ENCODE results near the gene LGR6.

The LGR6 gene

DNA sequence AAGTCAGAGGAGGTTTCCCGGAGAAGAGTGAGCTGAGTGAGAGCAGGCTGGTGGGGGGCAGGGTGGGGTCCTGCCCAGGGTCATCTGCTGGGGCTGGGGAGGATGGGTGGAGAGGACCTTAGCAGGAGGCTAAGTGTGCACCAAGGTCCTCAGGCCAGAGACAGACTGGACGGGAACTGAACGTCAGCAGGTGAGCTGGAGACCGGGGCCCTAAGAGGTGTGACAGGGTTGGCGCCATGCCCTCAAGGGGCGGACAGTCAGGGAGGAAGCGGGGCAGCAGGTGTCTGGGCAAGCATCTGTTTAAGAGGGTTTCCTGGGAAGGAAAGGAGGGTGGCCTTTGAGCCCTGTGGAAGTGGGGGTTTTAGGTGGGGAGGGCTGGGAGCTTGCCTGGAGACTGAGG is 19.6 kb upstream of the LGR6 start:
- no peak for TF ChIP-seq OSR1 (CRISPR knock-in tag; IDR thresholded peaks at IDR 0.05)
- TF ChIP-seq PPARA (CRISPR knock-in tag; IDR thresholded peaks at IDR 0.05; ENCODE audit: borderline replicate concordance) = no peak
- TF ChIP-seq SNAI2 (CRISPR knock-in tag; IDR thresholded peaks at IDR 0.05) = no peak
- TF ChIP-seq, protein P1, sequence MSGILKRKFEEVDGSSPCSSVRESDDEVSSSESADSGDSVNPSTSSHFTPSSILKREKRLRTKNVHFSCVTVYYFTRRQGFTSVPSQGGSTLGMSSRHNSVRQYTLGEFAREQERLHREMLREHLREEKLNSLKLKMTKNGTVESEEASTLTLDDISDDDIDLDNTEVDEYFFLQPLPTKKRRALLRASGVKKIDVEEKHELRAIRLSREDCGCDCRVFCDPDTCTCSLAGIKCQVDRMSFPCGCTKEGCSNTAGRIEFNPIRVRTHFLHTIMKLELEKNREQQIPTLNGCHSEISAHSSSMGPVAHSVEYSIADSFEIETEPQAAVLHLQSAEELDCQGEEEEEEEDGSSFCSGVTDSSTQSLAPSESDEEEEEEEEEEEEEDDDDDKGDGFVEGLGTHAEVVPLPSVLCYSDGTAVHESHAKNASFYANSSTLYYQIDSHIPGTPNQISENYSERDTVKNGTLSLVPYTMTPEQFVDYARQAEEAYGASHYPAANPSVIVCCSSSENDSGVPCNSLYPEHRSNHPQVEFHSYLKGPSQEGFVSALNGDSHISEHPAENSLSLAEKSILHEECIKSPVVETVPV (CRISPR knock-in tag; IDR thresholded peaks at IDR 0.05) = no peak
- no peak for TF ChIP-seq ZNF565 (CRISPR knock-in tag; conservative IDR thresholded peaks at IDR 0.05; ENCODE audit: low read depth)
- TF ChIP-seq, protein P2, sequence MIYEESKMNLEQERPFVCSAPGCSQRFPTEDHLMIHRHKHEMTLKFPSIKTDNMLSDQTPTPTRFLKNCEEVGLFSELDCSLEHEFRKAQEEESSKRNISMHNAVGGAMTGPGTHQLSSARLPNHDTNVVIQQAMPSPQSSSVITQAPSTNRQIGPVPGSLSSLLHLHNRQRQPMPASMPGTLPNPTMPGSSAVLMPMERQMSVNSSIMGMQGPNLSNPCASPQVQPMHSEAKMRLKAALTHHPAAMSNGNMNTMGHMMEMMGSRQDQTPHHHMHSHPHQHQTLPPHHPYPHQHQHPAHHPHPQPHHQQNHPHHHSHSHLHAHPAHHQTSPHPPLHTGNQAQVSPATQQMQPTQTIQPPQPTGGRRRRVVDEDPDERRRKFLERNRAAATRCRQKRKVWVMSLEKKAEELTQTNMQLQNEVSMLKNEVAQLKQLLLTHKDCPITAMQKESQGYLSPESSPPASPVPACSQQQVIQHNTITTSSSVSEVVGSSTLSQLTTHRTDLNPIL (CRISPR knock-in tag; IDR thresholded peaks at IDR 0.05; ENCODE audit: low read depth) = no peak
- no peak for TF ChIP-seq CSDC2 (CRISPR knock-in tag; IDR thresholded peaks at IDR 0.05)
- TF ChIP-seq BACH2 (CRISPR knock-in tag; IDR thresholded peaks at IDR 0.05; ENCODE audit: borderline replicate concordance) = no peak
- TF ChIP-seq ESRRG (CRISPR knock-in tag; IDR thresholded peaks at IDR 0.05) = no peak
- TF ChIP-seq, protein P3, sequence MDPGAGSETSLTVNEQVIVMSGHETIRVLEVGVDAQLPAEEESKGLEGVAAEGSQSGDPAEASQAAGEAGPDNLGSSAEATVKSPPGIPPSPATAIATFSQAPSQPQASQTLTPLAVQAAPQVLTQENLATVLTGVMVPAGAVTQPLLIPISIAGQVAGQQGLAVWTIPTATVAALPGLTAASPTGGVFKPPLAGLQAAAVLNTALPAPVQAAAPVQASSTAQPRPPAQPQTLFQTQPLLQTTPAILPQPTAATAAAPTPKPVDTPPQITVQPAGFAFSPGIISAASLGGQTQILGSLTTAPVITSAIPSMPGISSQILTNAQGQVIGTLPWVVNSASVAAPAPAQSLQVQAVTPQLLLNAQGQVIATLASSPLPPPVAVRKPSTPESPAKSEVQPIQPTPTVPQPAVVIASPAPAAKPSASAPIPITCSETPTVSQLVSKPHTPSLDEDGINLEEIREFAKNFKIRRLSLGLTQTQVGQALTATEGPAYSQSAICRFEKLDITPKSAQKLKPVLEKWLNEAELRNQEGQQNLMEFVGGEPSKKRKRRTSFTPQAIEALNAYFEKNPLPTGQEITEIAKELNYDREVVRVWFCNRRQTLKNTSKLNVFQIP (CRISPR knock-in tag; IDR thresholded peaks at IDR 0.05; ENCODE audit: borderline replicate concordance, low read depth) = no peak
- no peak for TF ChIP-seq ISL1 (CRISPR knock-in tag; IDR thresholded peaks at IDR 0.05)
- TF ChIP-seq TOX (CRISPR knock-in tag; IDR thresholded peaks at IDR 0.05; ENCODE audit: borderline replicate concordance) = no peak
- TF ChIP-seq ZC3H10 (CRISPR knock-in tag; IDR thresholded peaks at IDR 0.05) = no peak
- no peak for TF ChIP-seq GLIS3 (CRISPR knock-in tag; IDR thresholded peaks at IDR 0.05)
- no peak for TF ChIP-seq ZNF70 (CRISPR knock-in tag; IDR thresholded peaks at IDR 0.05)
- TF ChIP-seq ZFP30 (CRISPR knock-in tag; IDR thresholded peaks at IDR 0.05) = no peak
- TF ChIP-seq, protein P4, sequence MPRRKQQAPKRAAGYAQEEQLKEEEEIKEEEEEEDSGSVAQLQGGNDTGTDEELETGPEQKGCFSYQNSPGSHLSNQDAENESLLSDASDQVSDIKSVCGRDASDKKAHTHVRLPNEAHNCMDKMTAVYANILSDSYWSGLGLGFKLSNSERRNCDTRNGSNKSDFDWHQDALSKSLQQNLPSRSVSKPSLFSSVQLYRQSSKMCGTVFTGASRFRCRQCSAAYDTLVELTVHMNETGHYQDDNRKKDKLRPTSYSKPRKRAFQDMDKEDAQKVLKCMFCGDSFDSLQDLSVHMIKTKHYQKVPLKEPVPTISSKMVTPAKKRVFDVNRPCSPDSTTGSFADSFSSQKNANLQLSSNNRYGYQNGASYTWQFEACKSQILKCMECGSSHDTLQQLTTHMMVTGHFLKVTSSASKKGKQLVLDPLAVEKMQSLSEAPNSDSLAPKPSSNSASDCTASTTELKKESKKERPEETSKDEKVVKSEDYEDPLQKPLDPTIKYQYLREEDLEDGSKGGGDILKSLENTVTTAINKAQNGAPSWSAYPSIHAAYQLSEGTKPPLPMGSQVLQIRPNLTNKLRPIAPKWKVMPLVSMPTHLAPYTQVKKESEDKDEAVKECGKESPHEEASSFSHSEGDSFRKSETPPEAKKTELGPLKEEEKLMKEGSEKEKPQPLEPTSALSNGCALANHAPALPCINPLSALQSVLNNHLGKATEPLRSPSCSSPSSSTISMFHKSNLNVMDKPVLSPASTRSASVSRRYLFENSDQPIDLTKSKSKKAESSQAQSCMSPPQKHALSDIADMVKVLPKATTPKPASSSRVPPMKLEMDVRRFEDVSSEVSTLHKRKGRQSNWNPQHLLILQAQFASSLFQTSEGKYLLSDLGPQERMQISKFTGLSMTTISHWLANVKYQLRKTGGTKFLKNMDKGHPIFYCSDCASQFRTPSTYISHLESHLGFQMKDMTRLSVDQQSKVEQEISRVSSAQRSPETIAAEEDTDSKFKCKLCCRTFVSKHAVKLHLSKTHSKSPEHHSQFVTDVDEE (CRISPR knock-in tag; IDR thresholded peaks at IDR 0.05) = no peak

DNA sequence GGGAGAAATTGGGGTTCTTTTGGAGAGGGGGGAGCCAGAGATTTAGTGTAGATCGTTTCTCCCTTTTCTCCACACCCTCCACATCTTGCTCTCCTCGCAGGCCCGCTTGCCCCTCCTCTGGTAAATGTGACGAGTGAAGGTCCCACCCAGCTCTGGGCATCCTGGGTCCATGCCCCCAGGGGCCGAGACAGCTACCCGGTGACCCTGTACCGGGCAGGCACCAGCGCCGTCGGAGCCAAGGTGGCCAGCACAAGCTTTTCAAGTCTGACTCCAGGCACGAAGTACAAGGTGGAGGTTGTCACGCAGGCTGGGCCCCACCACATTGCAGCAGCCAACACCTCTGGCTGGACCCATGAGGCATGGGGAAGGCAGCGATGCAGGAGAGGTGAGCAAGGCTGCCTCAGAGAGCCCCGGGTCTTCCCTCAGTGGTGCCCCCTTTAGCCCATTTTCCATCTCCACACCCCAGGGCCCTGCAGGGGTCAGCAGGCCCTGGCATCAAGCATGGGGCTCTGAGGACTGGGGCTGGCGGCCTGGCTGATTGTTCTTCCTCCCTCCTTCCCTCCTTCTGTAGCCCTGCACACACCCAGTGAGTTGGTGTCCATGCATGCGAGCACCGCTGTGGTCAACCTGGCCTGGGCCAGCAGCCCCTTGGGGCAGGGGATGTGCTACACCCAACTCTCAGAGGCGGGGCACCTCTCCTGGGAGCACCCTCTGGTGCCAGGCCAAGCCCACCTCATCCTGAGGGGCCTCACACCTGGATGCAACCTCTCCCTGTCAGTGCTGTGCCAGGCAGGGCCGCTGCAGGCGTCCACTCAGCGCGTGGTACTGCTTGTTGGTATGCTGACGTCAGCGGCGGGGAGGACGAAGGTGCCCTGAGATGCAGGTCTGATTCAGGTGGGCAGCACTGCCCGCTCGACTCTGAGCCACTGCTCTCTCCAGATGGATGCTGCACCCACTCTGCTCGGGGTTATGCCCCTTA is 16.4 kb upstream of the LGR6 start:
- TF ChIP-seq TOX (CRISPR knock-in tag; IDR thresholded peaks at IDR 0.05; ENCODE audit: borderline replicate concordance) (no peak), ZNF565 (CRISPR knock-in tag; conservative IDR thresholded peaks at IDR 0.05; ENCODE audit: low read depth) (no peak), BACH2 (CRISPR knock-in tag; IDR thresholded peaks at IDR 0.05; ENCODE audit: borderline replicate concordance) (no peak), ARNTL (CRISPR knock-in tag; IDR thresholded peaks at IDR 0.05; ENCODE audit: borderline replicate concordance, low read depth) (no peak), ESRRG (CRISPR knock-in tag; IDR thresholded peaks at IDR 0.05) (no peak), ZFP3 (CRISPR knock-in tag; IDR thresholded peaks at IDR 0.05) (no peak), CSDC2 (CRISPR knock-in tag; IDR thresholded peaks at IDR 0.05) (no peak)
- TF ChIP-seq, protein P4 (CRISPR knock-in tag; IDR thresholded peaks at IDR 0.05) = no peak
- TF ChIP-seq, protein P3 (CRISPR knock-in tag; IDR thresholded peaks at IDR 0.05; ENCODE audit: borderline replicate concordance, low read depth) = no peak
- ATAC-seq = peak; percentile 23

More for the DNA sequence above, 19.6 kb upstream of the LGR6 start:
- no peak for ATAC-seq
